ENCODE data around the gene CDCP2.

CDCP2 gene

GRCh38 chr1:54112027-54112426 is 40.8 kb downstream of the CDCP2 start:
- H3K4me1 ChIP-seq = no peaks in the 10 kb centered on the region
- no peaks in the 10 kb centered on the region for H3K9me3 ChIP-seq
- no peak for DNase-seq
- no peaks in the 10 kb centered on the region for H3K36me3 ChIP-seq
- H3K4me3 ChIP-seq (ENCODE audit: low read depth, low read length) = no peak overlapping the region
- TF ChIP-seq CTCF (IDR thresholded peaks at IDR 0.05; ENCODE audit: low read depth, low read length) = no peak
- no peaks in the 10 kb centered on the region for H3K27me3 ChIP-seq

DNA sequence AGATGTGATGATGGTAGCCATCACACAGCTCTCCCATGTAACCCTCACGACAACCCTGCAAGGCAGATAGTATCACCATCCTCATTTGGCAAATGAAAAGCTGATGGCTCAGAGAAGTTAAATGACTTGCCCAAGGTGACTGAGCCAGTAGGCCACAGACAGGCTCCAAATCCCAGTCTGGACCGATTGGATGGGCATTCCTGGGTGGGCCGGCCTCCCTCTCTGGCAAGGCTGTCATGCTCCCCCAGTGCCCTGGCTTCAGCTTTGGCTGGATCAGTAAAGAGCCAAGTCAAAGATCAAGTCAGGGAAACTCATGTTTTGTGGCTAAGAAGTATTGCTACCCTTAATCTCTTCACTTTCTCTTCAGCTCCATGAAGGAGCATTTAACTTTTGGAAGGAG is 41.2 kb downstream of the CDCP2 start:
- Histone ChIP-seq H3K9me3 (no peaks in the 10 kb centered on the region), H3K4me1 (no peaks in the 10 kb centered on the region), H3K36me3 (no peaks in the 10 kb centered on the region), H3K4me3 (ENCODE audit: low read depth, low read length) (no peak overlapping the region), H3K27me3 (no peaks in the 10 kb centered on the region)
- DNase-seq = no peak
- no peak for TF ChIP-seq CTCF (IDR thresholded peaks at IDR 0.05; ENCODE audit: low read depth, low read length)

DNA sequence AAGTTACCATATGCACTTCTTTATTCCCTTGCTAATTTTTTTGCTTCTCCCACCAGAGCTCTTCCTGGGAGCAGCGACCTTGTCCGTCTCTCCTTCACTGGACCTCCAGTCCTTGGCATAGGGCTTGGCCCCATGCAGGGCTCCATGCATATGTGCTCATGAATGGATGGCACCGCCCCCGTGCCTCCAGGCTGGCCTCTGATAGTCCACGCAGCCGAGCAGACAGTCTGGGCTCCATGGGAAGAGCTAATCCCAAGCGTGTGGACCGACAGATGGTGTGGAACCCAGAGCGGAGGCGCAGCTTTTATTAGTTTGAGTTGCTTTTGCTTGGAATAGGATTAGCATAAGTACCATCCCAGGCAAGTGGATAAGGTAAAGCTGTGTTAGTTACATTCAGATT is 41.8 kb downstream of the CDCP2 start:
- H3K4me1 ChIP-seq = no peaks in the 10 kb centered on the region
- no peaks in the 10 kb centered on the region for H3K27me3 ChIP-seq
- no peak for TF ChIP-seq CTCF (IDR thresholded peaks at IDR 0.05; ENCODE audit: low read depth, low read length)
- H3K9me3 ChIP-seq = no peaks in the 10 kb centered on the region
- H3K36me3 ChIP-seq = no peaks in the 10 kb centered on the region
- no peak for DNase-seq
- no peak overlapping the region for H3K4me3 ChIP-seq (ENCODE audit: low read depth, low read length)

DNA sequence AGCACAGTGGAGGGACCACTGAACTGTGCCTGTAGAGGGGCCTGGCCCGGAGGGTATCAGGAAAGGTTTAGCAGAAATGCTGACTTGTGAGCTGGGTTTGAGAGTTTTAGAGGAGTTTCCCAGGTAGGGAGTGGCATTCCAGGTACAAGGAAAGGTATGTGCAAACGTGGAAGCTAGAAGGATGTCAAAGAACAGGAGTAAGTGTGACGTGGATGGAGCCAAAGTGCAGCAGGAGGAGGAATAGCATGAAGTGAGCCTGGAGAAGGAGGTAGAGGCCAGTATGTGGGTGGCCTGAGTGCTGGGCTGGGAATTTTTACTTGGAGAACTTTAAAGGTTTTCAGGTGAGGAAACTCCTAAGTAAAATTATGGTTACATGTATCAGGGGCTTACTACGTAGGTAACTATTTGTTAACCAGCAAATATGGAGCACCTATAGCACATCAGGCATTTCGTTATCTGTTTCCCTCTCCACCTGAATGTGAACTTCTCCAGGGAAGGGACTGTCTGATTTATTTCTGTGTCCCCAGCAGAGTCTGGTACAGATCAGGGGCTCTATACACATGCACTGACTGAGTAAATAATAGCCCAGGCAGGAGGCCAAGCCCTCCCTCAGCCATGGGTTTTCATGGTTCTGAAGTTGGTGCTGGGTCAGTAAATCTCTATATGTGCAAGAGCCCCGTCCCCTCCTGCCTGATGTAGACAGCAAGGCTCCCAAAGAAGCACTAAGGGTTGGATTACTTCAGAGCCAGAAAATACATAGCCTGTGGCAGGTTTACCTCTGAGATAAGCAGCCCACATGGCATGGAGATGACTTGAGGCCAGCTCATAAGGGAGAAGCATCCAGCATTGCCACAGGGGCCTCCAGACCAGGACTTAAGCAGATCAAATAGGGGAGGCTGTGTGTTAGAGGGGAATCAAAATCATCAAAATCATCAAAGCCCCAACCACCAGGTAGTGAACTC is 43.4 kb downstream of the CDCP2 start:
- no peaks in the 10 kb centered on the region for H3K36me3 ChIP-seq
- no peak for DNase-seq
- no peak for TF ChIP-seq CTCF (IDR thresholded peaks at IDR 0.05; ENCODE audit: low read depth, low read length)
- no peaks in the 10 kb centered on the region for H3K4me1 ChIP-seq
- no peak overlapping the region for H3K4me3 ChIP-seq (ENCODE audit: low read depth, low read length)
- no peaks in the 10 kb centered on the region for H3K27me3 ChIP-seq
- no peaks in the 10 kb centered on the region for H3K9me3 ChIP-seq

DNA sequence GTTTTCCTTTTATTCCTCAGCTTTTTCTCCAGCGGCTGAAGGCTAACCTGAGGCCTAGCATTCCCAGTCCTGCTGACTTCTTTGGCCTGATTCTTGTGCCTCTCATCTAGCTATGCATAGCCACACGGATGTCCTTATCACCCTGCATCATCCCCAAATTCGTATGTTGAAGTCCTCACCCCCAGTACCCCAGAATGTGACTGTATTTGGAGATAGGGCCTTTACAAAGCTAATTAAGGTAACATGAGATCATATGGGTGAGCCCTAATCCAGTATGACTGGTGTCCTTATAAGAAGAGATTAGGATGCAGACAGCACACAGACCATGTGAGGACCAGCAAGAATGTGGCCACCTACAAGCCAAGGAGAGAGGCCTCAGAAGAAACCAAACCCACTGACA is 44.6 kb downstream of the CDCP2 start:
- H3K4me3 ChIP-seq (ENCODE audit: low read depth, low read length) = no peak overlapping the region
- no peaks in the 10 kb centered on the region for H3K36me3 ChIP-seq
- no peak for DNase-seq
- TF ChIP-seq CTCF (IDR thresholded peaks at IDR 0.05; ENCODE audit: low read depth, low read length) = no peak
- no peaks in the 10 kb centered on the region for H3K27me3 ChIP-seq
- H3K9me3 ChIP-seq = no peaks in the 10 kb centered on the region
- H3K4me1 ChIP-seq = no peaks in the 10 kb centered on the region

- Histone ChIP-seq H3K27me3 (no peaks in the 10 kb centered on the region), H3K4me3 (ENCODE audit: low read depth, low read length) (no peak overlapping the region), H3K9me3 (no peaks in the 10 kb centered on the region), H3K4me1 (no peaks in the 10 kb centered on the region), H3K36me3 (no peaks in the 10 kb centered on the region)
- peak; percentile 39 for TF ChIP-seq CTCF (IDR thresholded peaks at IDR 0.05; ENCODE audit: low read depth, low read length)
- DNase-seq = no peak
These were observed 45.7 kb downstream of the CDCP2 start for GRCh38 chr1:54107131-54107530.
